GM23338 (cell line): Measurements from ENCODE around the gene MAPK14. TPM values are rescaled to one million over a fixed set of nuclear protein-coding genes. Genes with fewer than 3 reads are reported as not detected.
"Not testable (repeated sequence)": the region's sequence is repeated elsewhere in the genome, so short reads cannot be mapped to it uniquely, and the experiment has no call there.

Experiments used
- ATAC-seq: fragments of 200-7000 bp; cut with Tn5 transposase; 3 replicates; pipeline ENCODE4 v1.9.1; 2020
- DNase-seq: peaks from one replicate; pipeline ENCODE4 v3.0.0-alpha.2; 2015; ENCODE audit warnings: low spot score
- H2AFZ ChIP-seq: fragments of 200-600 bp; sonication (generic); 2 replicates; pipeline ENCODE4 v1.8.0; 2016; ENCODE audit warnings: antibody characterized with exemption, mild to moderate bottlenecking, moderate library complexity
- H3F3A ChIP-seq: fragments of 200-600 bp; sonication (generic); replicated peaks from 2 replicates; pipeline ENCODE4 v1.8.0; 2017; ENCODE audit warnings: antibody characterized with exemption, mixed run types, low read depth
- H3K27ac ChIP-seq: fragments of 200-600 bp; sonication (generic); 2 replicates; pipeline ENCODE4 v1.6.1; 2016; ENCODE audit warnings: low read depth
- H3K27me3 ChIP-seq: fragments of 200-600 bp; sonication (generic); 2 replicates; pipeline ENCODE4 v1.8.0; 2016; ENCODE audit warnings: mild to moderate bottlenecking, mixed run types, moderate library complexity; ENCODE audit not compliant: insufficient read depth
- H3K36me3 ChIP-seq: fragments of 200-600 bp; sonication (generic); 2 replicates; pipeline ENCODE4 v1.8.0; 2016; ENCODE audit warnings: mild to moderate bottlenecking; ENCODE audit not compliant: insufficient read depth
- H3K4me1 ChIP-seq: fragments of 200-600 bp; sonication (generic); 2 replicates; pipeline ENCODE4 v1.8.0; 2016; ENCODE audit warnings: mild to moderate bottlenecking, moderate library complexity; ENCODE audit not compliant: insufficient read depth
- H3K4me2 ChIP-seq: fragments of 200-600 bp; sonication (generic); 2 replicates; pipeline ENCODE4 v1.7.1; 2017; ENCODE audit warnings: mixed run types
- H3K4me3 ChIP-seq: fragments of 200-600 bp; sonication (generic); 2 replicates; pipeline ENCODE4 v1.6.1; 2016; ENCODE audit warnings: mixed run types
- H3K79me2 ChIP-seq: fragments of 200-600 bp; sonication (generic); replicated peaks from 2 replicates; pipeline ENCODE4 v1.8.0; 2017; ENCODE audit warnings: mild to moderate bottlenecking; ENCODE audit not compliant: insufficient read depth
- H3K9me2 ChIP-seq: fragments of 200-600 bp; sonication (generic); 2 replicates; pipeline ENCODE4 v1.8.0; 2017; ENCODE audit not compliant: insufficient read depth
- H4K20me1 ChIP-seq: fragments of 200-600 bp; sonication (generic); replicated peaks from 2 replicates; pipeline ENCODE4 v1.8.0; 2017; ENCODE audit warnings: mild to moderate bottlenecking; ENCODE audit not compliant: insufficient read depth
- H3K27ac Mint-ChIP-seq: 2 replicates; pipeline ENCODE4 v1.8.0; 2020; ENCODE audit warnings: inconsistent platforms, mild to moderate bottlenecking, moderate library complexity, mixed read lengths
- H3K27me3 Mint-ChIP-seq: 3 replicates; pipeline ENCODE4 v1.8.0; 2022; ENCODE audit warnings: low read depth, mild to moderate bottlenecking, moderate library complexity, mixed read lengths, inconsistent platforms; ENCODE audit not compliant: insufficient read depth, poor library complexity
- H3K36me3 Mint-ChIP-seq: 3 replicates; pipeline ENCODE4 v1.8.0; 2021; ENCODE audit warnings: low read depth, mild to moderate bottlenecking, inconsistent platforms, moderate library complexity, mixed read lengths
- H3K4me1 Mint-ChIP-seq: 3 replicates; pipeline ENCODE4 v1.8.0; 2020; ENCODE audit warnings: mild to moderate bottlenecking, inconsistent platforms, mixed read lengths
- H3K4me3 Mint-ChIP-seq: 3 replicates; pipeline ENCODE4 v1.8.0; 2021; ENCODE audit warnings: moderate library complexity, mild to moderate bottlenecking, inconsistent platforms, mixed read lengths
- H3K9me3 Mint-ChIP-seq: 3 replicates; pipeline ENCODE4 v1.8.0; 2020; ENCODE audit warnings: moderate library complexity, mild to moderate bottlenecking, inconsistent platforms, mixed read lengths
- EZH2 ChIP-seq: fragments of 200-600 bp; sonication (generic); IDR thresholded peaks from one replicate; pipeline ENCODE4 v1.8.0; 2017; ENCODE audit warnings: antibody characterized with exemption, mild to moderate bottlenecking, low read depth; ENCODE audit not compliant: unreplicated experiment
- EZH2phosphoT487 ChIP-seq: fragments of 200-600 bp; sonication (generic); IDR thresholded peaks from one replicate; pipeline ENCODE4 v1.8.1; 2018; ENCODE audit warnings: antibody characterized with exemption; ENCODE audit not compliant: unreplicated experiment
- JUNB ChIP-seq: IDR thresholded peaks from one replicate; pipeline ENCODE4 v1.6.1; 2016; ENCODE audit warnings: antibody characterized with exemption; ENCODE audit not compliant: unreplicated experiment
- NANOG ChIP-seq: IDR thresholded peaks from 2 replicates; pipeline ENCODE4 v1.6.1; 2016; ENCODE audit warnings: antibody characterized with exemption, borderline replicate concordance
- ZNF114 ChIP-seq: fragments of 250-450 bp; sonication (Bioruptor Pico); IDR thresholded peaks from 2 replicates; pipeline ENCODE4 v1.5.0; 2020; ENCODE audit warnings: mild to moderate bottlenecking, moderate library complexity
- ZNF331 ChIP-seq: fragments of 250-450 bp; sonication (Bioruptor Pico); IDR thresholded peaks from 2 replicates; pipeline ENCODE4 v1.5.0; 2020; ENCODE audit warnings: low read depth, mild to moderate bottlenecking, moderate library complexity
- ZNF462 ChIP-seq: fragments of 250-450 bp; sonication (Bioruptor Pico); IDR thresholded peaks from 2 replicates; pipeline ENCODE4 v1.5.0; 2020; ENCODE audit warnings: mild to moderate bottlenecking, moderate library complexity
- polyA plus RNA-seq: library from polyadenylated mRNA; unstranded; fragments of >200 nt; fragmentation: Nextera tagmentation; extraction: Ambion mirVana; gene quantifications from 2 replicates; pipeline ENCODE4 v1.2.1, GENCODE V29; 2016
- total RNA-seq: library from RNA; depleted of rRNA; stranded (reverse); fragments of >200 nt; shearing (Covaris generic); gene quantifications from 2 replicates; pipeline ENCODE4 v1.2.3, GENCODE V29; 2014
- TF ChIP-seq, protein P1 (sequence below): IDR thresholded peaks from one replicate; pipeline ENCODE4 v1.6.1; 2018; ENCODE audit warnings: antibody characterized with exemption; ENCODE audit not compliant: unreplicated experiment
- TF ChIP-seq, protein P2 (sequence below), 2 experiments: fragments of 200-600 bp in 1 of 2; sonication (generic) in 1 of 2; conservative IDR thresholded peaks; 2 replicates each; pipeline versions ENCODE4 v1.5.1 to v1.6.1; 2016 to 2017; ENCODE audit warnings: antibody characterized with exemption in 2 of 2, low read depth in 2 of 2, mild to moderate bottlenecking in 2 of 2, moderate library complexity in 1 of 2

MAPK14 gene
- total and polyA plus RNA-seq, 2 experiments from 2014 or later: 8.8 to 44.5 TPM

GRCh38 chr6:36083446-36083845, 55.8 kb downstream of the MAPK14 start (continued):
- TF ChIP-seq ZNF462 (CRISPR knock-in tag) (no peak), JUNB (no peak), ZNF114 (CRISPR knock-in tag) (no peak), ZNF331 (CRISPR knock-in tag) (no peak), NANOG (no peak)

- H3K9me3 Mint-ChIP-seq: peaks cover 14% of the 10 kb centered on the region; the same call in 2 of the 3 replicates
- H3K9me2 ChIP-seq, H3K27me3 ChIP-seq, H2AFZ ChIP-seq, H3K27me3 Mint-ChIP-seq, H3K27ac Mint-ChIP-seq, H3K4me1 Mint-ChIP-seq, H3K4me3 ChIP-seq, H3K4me1 ChIP-seq, H3F3A ChIP-seq, H3K36me3 ChIP-seq, ATAC-seq, H4K20me1 ChIP-seq, DNase-seq, H3K4me2 ChIP-seq, H3K27ac ChIP-seq, H3K4me3 Mint-ChIP-seq, H3K79me2 ChIP-seq: not testable (repeated sequence)
- H3K36me3 Mint-ChIP-seq: peaks cover 38% of the 10 kb centered on the region
Observed at GRCh38 chr6:36088204-36088603, 60.6 kb downstream of the MAPK14 start.

DNA sequence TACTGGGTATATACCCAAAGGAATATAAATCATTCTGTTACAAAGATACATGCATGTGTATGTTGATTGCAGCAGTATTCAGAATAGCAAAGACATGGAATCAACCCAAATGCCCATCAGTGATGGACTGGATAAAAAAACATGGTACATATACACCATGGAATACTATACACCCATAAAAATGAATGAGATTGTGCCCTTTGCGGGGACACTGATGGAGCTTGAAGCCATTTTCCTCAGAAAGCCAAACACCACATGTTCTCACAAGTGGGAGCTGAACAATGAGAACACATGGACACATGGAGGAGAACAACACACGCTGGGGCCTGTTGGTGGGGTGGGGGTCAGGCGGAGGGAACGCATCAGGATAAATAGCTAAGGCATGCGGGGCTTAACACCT, 61.4 kb downstream of the MAPK14 start:
- no peaks in the 10 kb centered on the region for H3K4me1 ChIP-seq
- H3K36me3 Mint-ChIP-seq: peaks cover 29% of the 10 kb centered on the region
- no peak overlapping the region for H3K4me2 ChIP-seq
- TF ChIP-seq, protein P1, sequence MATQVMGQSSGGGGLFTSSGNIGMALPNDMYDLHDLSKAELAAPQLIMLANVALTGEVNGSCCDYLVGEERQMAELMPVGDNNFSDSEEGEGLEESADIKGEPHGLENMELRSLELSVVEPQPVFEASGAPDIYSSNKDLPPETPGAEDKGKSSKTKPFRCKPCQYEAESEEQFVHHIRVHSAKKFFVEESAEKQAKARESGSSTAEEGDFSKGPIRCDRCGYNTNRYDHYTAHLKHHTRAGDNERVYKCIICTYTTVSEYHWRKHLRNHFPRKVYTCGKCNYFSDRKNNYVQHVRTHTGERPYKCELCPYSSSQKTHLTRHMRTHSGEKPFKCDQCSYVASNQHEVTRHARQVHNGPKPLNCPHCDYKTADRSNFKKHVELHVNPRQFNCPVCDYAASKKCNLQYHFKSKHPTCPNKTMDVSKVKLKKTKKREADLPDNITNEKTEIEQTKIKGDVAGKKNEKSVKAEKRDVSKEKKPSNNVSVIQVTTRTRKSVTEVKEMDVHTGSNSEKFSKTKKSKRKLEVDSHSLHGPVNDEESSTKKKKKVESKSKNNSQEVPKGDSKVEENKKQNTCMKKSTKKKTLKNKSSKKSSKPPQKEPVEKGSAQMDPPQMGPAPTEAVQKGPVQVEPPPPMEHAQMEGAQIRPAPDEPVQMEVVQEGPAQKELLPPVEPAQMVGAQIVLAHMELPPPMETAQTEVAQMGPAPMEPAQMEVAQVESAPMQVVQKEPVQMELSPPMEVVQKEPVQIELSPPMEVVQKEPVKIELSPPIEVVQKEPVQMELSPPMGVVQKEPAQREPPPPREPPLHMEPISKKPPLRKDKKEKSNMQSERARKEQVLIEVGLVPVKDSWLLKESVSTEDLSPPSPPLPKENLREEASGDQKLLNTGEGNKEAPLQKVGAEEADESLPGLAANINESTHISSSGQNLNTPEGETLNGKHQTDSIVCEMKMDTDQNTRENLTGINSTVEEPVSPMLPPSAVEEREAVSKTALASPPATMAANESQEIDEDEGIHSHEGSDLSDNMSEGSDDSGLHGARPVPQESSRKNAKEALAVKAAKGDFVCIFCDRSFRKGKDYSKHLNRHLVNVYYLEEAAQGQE: no peak
- TF ChIP-seq, protein P2, sequence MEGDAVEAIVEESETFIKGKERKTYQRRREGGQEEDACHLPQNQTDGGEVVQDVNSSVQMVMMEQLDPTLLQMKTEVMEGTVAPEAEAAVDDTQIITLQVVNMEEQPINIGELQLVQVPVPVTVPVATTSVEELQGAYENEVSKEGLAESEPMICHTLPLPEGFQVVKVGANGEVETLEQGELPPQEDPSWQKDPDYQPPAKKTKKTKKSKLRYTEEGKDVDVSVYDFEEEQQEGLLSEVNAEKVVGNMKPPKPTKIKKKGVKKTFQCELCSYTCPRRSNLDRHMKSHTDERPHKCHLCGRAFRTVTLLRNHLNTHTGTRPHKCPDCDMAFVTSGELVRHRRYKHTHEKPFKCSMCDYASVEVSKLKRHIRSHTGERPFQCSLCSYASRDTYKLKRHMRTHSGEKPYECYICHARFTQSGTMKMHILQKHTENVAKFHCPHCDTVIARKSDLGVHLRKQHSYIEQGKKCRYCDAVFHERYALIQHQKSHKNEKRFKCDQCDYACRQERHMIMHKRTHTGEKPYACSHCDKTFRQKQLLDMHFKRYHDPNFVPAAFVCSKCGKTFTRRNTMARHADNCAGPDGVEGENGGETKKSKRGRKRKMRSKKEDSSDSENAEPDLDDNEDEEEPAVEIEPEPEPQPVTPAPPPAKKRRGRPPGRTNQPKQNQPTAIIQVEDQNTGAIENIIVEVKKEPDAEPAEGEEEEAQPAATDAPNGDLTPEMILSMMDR (conservative IDR thresholded peaks at IDR 0.05; ENCODE audit: low read depth in 2 of 2): no peak
- TF ChIP-seq NANOG (no peak), EZH2phosphoT487 (no peak), ZNF331 (CRISPR knock-in tag) (no peak), EZH2 (no peak)

More for the DNA sequence above, 61.4 kb downstream of the MAPK14 start:
- Mint-ChIP-seq H3K27ac (no peak overlapping the region), H3K4me3 (no peak overlapping the region), H3K9me3 (peaks cover 14% of the 10 kb centered on the region; the same call in 2 of the 3 replicates), H3K27me3 (peaks cover 6% of the 10 kb centered on the region), H3K4me1 (no peaks in the 10 kb centered on the region)
- H4K20me1 ChIP-seq: no peaks in the 10 kb centered on the region
- H3K27ac ChIP-seq: no peak overlapping the region
- H3F3A ChIP-seq: no peaks in the 10 kb centered on the region
- no peak overlapping the region for H2AFZ ChIP-seq
- no peaks in the 10 kb centered on the region for H3K9me2 ChIP-seq
- no peaks in the 10 kb centered on the region for H3K79me2 ChIP-seq
- DNase-seq (no peak), ATAC-seq (no peak)
- H3K27me3 ChIP-seq: no peaks in the 10 kb centered on the region
- no peaks in the 10 kb centered on the region; the same call in 1 of the 2 replicates for H3K36me3 ChIP-seq
- H3K4me3 ChIP-seq: no peak overlapping the region
